NCI-H748 (cell line): Measurements from ENCODE around the gene KLHL2.
"Not testable (repeated sequence)": the region's sequence is repeated elsewhere in the genome, so short reads cannot be mapped to it uniquely, and the experiment has no call there.

ENCODE experiments used
- DNase-seq: peaks from one replicate; lab custom pipeline; 2025; ENCODE audit not compliant: unreplicated experiment; lab: John Stamatoyannopoulos, UW

Gene KLHL2

DNA sequence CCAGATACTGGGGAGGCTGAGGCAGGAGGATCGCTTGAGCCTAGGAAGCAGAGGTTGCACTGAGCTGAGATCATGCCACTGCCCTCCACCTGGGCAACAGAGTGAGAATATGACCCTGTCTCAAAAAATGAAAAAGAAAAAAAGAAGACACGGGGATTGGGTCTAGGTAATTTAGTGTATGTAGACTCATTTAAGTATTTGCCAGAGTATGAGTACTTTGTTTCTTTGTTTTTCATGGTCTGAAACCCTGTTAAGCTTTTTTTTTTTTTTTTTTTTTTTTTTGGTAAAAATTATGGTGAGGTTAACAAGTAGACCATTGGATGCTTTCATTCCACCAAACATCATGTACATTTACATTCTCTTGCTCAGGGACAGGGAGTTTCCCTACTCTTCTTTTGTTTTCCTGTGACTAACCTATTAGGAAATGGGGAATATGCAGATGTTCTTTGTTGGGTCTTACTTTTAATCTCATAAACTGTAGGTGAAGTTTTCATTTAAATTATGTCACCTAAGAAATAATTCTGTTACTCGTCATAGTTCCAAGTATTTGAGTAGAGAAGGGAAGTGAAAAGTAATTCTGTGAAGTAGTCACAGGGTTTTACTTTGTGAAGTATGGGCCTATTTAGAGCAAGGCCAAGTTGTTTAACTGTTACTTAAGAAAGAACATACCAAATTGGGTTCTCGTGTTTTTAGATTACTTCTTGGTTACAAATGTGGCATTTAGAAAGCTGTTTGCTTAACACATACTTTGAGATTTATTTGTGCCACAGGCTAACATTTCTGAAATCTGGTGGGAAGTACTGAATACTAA lies 25.5 kb downstream of the KLHL2 start:
- not testable (repeated sequence) for DNase-seq

DNA sequence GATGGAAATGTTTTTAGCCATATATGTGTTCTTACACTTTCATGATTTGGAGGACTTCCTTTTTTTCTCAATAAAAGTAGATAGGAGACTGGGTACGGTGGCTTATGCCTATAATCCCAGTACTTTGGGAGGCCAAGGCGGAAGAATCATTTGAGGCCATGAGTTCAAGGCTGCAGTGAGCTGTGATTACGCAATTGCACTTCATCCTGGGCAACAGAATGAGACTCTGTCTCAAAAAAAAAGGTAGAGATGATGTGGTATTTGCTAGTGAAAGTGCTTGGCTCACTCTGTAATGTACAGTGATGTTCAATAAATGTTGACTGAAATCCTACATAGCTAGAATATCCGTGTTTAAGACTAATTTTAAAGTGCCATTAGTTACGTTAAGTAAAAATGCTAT lies 27.4 kb downstream of the KLHL2 start:
- no peak for DNase-seq

DNA sequence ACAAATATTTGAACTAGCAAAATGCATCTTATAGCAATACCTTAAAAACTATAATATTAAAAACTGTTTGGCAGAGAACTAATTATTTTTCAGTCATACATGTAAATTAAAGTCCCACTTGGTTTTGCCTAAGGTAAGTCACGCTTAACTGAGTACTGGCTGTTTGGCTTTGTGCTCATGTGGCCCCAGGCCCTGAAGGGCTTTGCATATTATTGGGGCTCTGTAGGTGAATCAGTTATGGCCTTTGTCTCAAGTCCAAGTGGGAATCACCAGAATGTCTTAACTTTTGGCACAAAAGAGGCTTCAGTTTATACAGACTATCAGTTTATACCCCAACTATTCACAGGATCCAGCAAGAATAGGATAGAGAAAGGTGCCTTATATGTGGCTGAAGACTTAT lies 29.5 kb downstream of the KLHL2 start:
- not testable (repeated sequence) for DNase-seq

DNA sequence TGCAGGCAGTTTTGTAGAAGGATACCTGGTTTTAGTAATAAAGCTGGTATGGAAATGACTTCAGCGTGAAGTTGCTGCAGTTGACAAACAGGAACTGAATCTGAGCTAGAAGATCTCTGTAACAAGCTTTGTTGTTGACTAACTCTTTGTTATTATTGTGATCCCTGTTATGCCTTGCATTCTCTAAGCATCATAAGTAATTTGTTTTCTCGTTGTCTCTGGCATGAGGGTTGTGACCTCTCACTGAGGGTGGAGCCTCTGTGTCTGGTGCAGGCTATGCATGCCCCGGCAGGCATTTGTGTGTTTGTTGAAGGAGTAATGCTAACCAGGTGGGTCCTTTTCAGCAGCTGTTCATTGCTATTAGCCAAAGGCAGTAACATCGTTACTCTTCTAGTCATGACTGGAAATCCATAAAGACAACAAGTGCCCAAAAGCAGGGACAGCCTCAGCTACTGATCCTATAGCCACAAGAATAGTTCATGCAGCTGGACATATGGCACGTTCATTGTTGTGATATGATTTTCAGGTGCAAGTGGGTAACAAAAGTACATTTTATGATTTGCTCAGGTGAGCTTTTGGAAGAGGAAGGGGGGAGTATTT lies 30.8 kb downstream of the KLHL2 start:
- peak; percentile 89 for DNase-seq

DNA sequence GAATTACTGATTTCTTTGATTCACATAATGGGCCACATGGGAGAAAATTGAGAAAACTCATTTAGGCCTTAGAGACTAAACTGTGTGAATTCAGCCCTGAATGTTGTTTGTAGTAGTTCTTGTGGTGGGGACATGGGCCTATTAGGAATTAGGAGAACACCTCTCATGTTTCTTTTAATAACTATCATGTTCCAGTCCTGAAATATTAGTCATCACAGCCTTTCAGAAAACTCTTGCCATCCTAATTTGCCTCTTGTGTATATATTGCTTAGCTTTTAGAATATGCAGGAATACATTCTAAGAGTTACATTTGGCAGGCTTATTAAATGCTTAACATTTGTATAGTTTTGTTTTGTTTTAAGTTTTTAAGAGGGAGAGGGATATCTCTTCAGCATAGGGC lies 33.4 kb downstream of the KLHL2 start:
- not testable (repeated sequence) for DNase-seq

DNA sequence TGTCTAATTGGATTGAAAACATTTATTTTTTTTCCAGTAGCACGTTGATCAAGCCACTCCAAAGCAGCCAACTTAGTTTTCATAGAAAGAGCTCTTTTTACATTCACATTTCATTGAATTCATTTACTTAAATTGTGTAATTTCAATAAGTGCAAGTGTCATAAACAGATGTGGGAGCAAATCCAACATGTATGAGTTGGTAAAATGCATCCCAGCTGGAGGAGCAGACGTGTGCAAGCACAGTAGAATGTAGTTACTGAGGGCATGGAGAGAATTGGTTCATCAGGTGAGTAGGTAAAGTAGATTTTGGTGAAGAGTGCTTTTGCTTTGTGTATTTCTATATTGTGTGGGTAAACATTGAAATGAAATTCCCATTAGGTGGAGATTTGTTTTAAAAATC lies 36.8 kb downstream of the KLHL2 start:
- DNase-seq: not testable (repeated sequence)

DNA sequence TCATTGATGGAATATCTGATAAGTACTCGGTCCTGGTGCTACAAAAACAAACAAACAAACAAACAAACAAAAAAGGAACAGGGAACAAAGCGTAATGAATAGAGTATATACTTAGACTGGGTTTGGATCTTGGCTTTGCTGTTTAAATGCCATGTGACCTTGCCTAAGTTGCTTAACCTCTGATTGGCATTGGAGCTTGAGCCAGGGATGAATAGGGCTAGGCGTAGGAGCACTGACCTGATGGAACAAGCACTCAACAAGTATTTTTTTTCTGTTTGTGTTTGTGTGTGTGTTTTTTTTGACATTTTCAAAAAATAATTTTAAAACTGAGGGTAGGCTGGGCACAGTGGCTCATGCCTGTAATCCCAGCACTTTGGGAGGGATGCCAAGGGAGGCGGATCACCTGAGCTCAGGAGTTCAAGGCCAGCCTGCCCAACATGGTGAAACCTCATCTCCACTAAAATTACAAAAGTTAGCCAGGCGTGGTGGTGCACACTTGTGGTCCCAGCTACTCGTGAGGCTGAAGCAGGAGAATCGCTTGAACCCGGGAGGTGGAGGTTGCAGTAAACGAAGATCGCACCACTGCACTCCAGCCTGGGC lies 37.3 kb downstream of the KLHL2 start:
- DNase-seq: not testable (repeated sequence)

DNA sequence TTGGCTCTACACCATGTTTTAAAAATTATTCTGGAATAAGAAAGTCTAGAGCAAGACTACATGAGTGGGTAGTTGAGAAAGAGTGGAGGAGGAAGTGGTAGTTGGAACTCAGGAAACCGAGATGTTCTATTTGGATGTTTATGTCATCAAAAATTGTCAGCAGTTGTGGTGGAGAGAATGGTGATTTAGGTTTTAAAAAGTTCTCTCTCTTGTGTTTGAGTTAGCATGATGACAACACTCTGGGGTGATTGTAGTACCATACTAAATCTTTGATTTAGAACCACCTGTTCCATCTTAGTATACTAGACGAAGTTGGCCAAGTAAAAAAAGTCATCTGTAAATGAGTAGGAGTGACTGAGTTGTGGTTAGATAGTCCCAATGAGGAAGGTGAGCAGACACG lies 40.7 kb downstream of the KLHL2 start:
- DNase-seq: no peak

DNA sequence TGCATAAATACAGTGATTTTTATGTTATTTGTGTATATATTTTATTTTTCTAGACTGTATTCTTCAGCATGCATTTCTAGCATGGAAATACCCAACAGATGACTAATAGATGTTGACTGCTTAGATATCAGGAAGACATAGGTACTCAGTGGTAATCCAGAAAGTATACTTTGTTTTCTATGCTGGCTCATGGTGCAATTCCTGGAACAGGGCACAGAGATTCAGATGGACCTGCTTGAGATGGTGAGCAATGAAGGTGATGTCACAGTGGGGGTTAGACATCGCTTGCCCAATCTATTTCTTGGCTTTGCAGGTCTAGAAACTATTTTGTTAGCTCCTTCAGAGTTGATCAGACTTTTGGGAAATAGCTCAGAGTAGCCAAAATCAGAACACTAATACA lies 41.5 kb downstream of the KLHL2 start:
- DNase-seq: not testable (repeated sequence)

DNA sequence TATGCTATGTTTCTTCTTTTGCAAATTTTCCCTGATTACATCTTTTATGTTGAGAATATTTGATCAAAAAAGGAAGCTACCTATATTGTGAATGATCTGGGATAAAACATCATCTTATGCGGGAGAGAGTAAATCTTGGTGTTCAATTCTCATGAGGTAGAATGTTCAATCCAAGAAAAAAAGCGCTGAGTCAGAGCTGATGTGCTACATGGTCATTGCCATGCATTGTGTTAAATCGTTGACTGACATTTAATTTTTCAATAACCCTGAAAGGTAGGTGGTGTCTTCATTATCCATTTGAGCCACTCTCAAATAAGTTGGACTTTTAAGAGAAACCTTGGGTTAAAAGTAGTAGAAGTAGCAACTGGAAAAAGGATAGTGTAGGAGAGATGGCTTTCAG lies 47.4 kb downstream of the KLHL2 start:
- not testable (repeated sequence) for DNase-seq

DNA sequence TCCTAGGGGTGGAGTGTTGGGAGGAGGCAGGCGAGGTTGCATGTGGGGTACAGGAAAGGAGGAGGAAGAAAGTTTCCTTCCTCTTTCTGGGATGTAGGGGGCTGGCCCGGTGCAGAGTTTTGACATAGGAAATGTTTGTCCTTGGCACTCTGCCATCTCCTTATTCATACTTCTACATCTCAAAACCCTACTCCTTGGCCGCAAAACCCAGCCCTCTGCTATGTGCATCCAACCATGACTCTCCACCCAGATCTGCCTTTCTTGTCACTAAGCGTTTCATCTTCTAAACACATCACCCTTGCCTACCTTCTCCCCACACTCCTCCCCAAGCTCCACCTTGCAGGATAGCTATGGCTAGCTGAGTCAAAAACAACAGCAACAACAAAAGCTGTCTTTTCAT lies 48.1 kb downstream of the KLHL2 start:
- not testable (repeated sequence) for DNase-seq

DNA sequence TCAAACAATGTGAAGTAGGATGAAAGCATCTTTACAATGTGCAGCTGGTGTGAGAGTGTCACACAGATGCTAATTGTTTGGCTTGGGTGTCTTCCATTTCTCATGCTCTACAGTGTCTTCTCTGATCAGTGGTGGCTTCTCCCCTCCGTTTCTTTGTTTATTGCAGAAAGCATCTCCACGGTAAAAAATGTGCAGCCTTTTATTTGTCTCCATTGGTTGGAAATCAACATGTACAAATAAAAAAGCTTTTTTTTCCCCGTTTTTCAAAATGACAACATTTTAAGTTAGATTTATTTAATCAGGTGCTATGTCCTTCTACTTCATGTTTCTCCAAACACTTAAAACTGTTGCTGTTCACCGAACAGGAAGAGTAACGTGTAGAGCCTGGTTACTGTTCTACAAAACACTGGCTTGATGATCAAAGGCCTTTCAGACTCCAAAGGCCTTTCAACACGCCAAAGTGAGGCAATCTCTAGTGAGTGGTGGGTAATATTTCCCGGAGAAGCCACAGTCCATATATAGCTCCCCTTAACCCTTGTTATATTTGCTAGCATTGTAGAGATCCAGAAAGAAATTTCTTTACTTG lies 48.8 kb downstream of the KLHL2 start:
- not testable (repeated sequence) for DNase-seq

DNA sequence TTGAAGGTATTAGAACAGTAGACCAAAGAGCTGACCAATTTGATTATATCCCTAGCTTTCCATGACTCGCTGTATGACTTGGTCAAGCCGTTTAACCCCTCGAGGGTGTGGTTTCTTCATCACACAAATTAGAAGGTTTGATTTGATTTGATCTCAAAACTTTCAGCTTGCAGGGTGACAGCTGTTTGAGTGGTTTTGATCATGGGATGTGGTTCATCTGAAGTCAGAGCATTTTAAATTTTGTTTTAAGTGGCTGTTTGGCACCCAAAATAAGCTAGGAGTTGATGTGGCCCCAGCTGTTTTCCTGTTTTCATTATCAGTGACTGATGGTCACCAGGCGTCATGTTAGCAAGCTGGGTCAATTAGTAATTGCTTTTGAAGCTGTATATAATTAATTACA lies 52.4 kb downstream of the KLHL2 start:
- DNase-seq: not testable (repeated sequence)

DNA sequence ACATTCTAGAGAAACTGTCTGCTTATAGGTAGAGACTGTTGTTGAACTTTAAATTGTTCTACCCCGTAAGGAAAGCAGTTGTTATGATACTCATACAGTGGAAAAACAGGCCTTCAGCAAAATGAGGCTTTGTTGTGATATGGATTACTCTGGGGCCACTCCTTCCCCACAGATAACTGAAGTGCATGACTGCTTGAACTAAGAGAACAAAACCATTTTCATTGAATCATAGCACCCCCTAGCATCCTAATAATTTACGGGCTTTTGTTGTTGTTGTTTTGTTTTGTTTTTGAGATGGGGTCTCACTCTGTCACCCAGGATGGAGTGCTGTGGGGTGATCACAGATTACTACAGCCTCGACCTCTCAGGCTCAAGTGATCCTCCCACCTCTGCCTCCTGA lies 54.9 kb downstream of the KLHL2 start:
- not testable (repeated sequence) for DNase-seq

DNA sequence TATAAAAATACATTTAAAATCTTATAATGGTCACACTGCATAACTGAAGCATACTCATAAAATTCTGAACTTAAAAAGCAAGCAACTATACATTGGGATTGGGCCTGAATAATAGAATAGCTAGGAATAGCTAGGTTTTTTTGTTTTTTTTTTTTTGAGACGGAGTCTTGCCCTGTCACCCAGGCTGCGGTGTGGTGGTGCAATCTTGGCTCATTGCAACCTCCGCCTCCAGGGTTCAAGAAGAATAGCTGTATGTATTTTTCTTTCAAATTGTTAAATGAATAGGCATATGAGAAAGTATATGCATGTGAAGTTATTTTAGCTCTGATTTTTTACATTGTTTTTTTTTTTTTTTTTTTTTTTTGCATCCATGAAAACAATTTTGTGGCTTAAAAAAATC lies 56.1 kb downstream of the KLHL2 start:
- DNase-seq: not testable (repeated sequence)

DNA sequence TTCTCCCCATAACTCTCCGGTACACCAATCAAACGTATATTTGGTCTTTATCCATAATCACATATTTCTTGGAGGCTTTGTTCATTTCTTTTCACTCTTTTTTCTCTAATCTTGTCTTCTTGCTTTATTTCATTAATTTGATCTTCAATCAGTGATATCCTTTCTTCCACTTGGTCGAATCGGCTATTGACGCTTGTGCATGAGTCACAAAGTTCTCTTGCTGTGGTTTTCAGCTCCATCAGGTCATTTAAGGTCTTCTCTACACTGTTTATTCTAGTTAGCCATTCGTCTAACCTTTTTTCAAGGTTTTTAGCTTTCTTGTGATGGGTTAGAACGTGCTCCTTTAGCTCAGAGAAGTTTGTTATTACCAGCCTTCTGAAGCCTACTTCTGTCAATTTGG lies 62.6 kb downstream of the KLHL2 start:
- not testable (repeated sequence) for DNase-seq

DNA sequence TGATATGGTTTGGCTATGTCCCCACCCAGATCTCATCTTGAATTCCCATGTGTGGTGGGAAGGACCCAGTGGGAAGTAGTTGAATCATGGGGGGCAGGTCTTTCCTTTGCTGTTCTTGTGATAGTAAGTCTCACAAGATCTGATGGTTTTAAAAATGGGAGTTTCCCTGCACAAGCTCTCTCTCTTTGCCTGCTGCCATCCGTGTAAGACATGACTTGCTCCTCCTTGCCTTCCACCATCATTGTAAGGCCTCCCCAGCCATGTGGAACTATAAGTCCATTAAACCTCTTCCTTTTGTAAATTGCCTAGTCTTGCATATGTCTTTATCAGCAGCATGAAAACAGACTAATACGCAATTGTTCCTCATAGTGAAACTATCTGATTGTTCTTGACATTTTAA lies 66.1 kb downstream of the KLHL2 start:
- not testable (repeated sequence) for DNase-seq

DNA sequence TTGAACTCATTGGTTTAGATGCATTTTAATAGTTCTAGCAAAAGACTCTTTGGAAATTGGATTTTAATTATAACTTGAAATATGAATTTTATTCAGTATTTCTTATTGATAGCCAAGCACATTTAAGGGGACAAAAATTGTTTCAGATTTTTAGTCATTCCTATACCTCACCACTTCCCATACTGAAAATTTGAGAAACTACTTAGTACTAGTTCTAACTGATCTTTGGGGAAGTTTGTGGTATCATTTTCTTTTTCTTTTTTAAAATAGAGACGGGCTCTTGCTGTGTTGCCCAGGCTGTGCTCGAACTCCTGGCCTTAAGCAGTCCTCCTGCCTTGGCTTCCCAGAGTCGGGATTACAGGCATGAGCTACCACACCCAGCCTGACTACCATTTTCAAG lies 68.0 kb downstream of the KLHL2 start:
- DNase-seq: not testable (repeated sequence)

DNA sequence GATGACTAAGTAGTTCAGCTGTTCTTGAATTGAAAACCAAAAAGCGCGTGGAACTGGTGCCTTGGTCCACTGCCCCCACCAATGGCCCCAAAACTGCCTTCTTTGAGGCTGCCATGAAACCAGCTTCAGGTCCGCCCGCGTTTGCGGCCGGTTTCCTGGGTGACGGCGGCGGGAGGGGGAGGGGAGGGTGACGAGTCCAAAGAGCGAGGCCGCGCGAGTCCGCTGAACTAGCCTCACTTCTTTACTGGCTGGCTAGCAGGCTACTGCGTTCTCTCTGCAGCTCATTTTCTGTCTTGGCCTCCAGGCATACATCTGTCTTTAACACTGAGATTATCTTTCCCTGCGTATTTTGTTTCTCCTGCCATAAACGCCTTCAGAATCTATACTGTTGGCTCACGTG lies 72.2 kb downstream of the KLHL2 start:
- not testable (repeated sequence) for DNase-seq

DNA sequence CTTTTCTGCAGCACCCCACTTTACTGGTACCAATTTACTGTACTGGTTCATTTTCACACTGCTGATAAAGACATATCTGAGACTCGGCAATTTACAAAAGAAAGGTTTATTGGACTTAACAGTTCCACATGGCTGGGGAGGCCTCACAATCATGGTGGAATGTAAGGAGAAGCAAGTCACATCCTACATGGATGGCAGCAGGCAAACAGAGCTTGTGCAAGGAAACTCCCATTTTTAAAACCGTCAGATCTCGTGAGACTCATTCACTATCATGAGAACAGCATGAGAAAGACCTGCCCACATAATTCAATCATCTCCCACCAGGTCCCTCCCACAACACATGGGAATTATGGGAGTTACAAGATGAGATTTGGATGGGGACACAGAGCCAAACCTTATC lies 77.3 kb downstream of the KLHL2 start:
- DNase-seq: not testable (repeated sequence)

DNA sequence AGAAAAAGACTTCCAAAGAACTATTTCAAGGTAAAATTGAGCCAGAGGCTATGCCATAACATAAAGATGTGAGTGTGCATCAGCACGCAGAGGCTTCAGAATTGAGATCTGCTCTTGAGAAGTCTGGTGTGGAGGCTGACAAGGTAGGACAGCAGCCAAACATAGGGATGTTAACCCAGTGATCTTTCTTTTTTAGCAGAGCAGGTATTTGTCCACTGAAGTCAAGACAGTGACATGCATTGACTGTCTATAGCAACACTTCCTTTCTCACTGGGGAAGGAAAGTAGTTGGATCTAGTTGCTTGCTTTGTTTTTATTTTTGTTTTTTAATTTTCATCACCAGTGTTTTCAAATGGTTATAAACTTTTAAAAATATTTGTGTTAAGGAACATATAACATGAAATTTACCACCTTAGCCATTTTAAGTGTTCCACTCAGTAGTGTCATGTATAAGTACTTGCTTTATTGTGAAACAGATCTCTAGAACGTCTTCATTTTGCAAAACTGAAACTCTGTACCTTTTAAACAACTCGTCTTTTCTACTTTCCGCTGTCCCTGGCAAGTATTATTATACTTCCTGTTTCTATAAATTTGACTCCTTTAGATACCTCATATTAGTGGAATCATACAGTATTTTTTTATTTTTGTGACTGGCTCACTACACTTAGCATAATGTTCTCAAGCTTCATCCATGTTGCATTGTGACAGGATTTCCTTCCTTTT lies 79.4 kb downstream of the KLHL2 start:
- DNase-seq: not testable (repeated sequence)
